ENCODE measurements around the gene HSPA2. TPM values are rescaled to one million over a fixed set of nuclear protein-coding genes. Genes with fewer than 3 reads are reported as not detected.

The HSPA2 gene
- total RNA-seq, 2 experiments from 2014 or later, result 3.2 to 4.1 TPM

GRCh38 chr14:64581817-64582216 is 41.3 kb downstream of the HSPA2 start:
- CTCF ChIA-PET, result no interaction called here
- H3K4me3 Mint-ChIP-seq, result no peak overlapping the region
- H3K9me3 Mint-ChIP-seq (ENCODE audit: low read depth), result no peaks in the 10 kb centered on the region
- no peaks in the 10 kb centered on the region for H3K27me3 Mint-ChIP-seq
- H3K27ac Mint-ChIP-seq, result no peak overlapping the region
- DNase-seq (no peak), ATAC-seq (no peak)
- H3K36me3 Mint-ChIP-seq (ENCODE audit: low read depth), result no peaks in the 10 kb centered on the region
- no peaks in the 10 kb centered on the region for H3K4me1 Mint-ChIP-seq
- POLR2A ChIA-PET, result no interaction called here
- intact Hi-C loops (cut with DNase I, micrococcal nuclease), result no loop called here

- Mint-ChIP-seq H3K4me1 (no peaks in the 10 kb centered on the region), H3K36me3 (ENCODE audit: low read depth) (no peaks in the 10 kb centered on the region), H3K9me3 (ENCODE audit: low read depth) (no peaks in the 10 kb centered on the region), H3K4me3 (no peak overlapping the region), H3K27ac (no peak overlapping the region), H3K27me3 (no peaks in the 10 kb centered on the region)
- CTCF ChIA-PET, result interaction anchor here (0.8 kb wide), 1 partner anchor 53 kb away, joined by 3 read pairs; no protein-coding TSS in a partner anchor
- POLR2A ChIA-PET, result no interaction called here
- ATAC-seq (no peak), DNase-seq (no peak)
- intact Hi-C loops (cut with DNase I, micrococcal nuclease), result no loop called here
These were observed 43.6 kb downstream of the HSPA2 start for GRCh38 chr14:64584190-64584589.

GRCh38 chr14:64591809-64592208 is 51.3 kb downstream of the HSPA2 start:
- CTCF ChIA-PET, result no interaction called here
- no peaks in the 10 kb centered on the region for H3K36me3 Mint-ChIP-seq (ENCODE audit: low read depth)
- intact Hi-C loops (cut with DNase I, micrococcal nuclease), result no loop called here
- POLR2A ChIA-PET, result no interaction called here
- no peak overlapping the region for H3K4me3 Mint-ChIP-seq
- no peaks in the 10 kb centered on the region for H3K9me3 Mint-ChIP-seq (ENCODE audit: low read depth)
- DNase-seq (no peak), ATAC-seq (no peak)
- no peaks in the 10 kb centered on the region for H3K4me1 Mint-ChIP-seq
- peaks cover 2% of the 10 kb centered on the region for H3K27me3 Mint-ChIP-seq
- no peak overlapping the region for H3K27ac Mint-ChIP-seq

Other genes with a start within 250 kb of the HSPA2 start
- under 1 TPM; 0.26 to 0.32 TPM for gene ESR2, start 246.4 kb upstream of the HSPA2 start, total RNA-seq
- 100 to 1,000 TPM; 213 to 222 TPM for gene MTHFD1, start 152.4 kb upstream of the HSPA2 start, total RNA-seq
- gene AKAP5, start 75.2 kb upstream of the HSPA2 start, total RNA-seq, result under 1 TPM; 0.39 to 0.43 TPM
- gene ZBTB25, start 36.9 kb upstream of the HSPA2 start, total RNA-seq, result 10 to 100 TPM; 32.7 to 40.0 TPM
- gene ZBTB1, start 36.0 kb upstream of the HSPA2 start, total RNA-seq, result 10 to 100 TPM; 41.4 to 45.0 TPM
- under 1 TPM in 1 of 2 experiments, not detected in 1; 0.14 TPM for gene PPP1R36, start 9.2 kb downstream of the HSPA2 start, total RNA-seq
- gene PLEKHG3, start 163.7 kb downstream of the HSPA2 start, total RNA-seq, result 1 to 10 TPM; 6.3 to 7.1 TPM